GM19324 (cell line): ENCODE data around the gene CNPPD1.
"Not testable (repeated sequence)": the region's sequence is repeated elsewhere in the genome, so short reads cannot be mapped to it uniquely, and the experiment has no call there.

Source experiments
- ATAC-seq: cut with Tn5 transposase; IDR thresholded peaks from one replicate; pipeline ENCODE4 v1.9.1; 2021; ENCODE audit warnings: mild to moderate bottlenecking, moderate library complexity; ENCODE audit not compliant: unreplicated experiment, low FRiP score

Gene CNPPD1

DNA sequence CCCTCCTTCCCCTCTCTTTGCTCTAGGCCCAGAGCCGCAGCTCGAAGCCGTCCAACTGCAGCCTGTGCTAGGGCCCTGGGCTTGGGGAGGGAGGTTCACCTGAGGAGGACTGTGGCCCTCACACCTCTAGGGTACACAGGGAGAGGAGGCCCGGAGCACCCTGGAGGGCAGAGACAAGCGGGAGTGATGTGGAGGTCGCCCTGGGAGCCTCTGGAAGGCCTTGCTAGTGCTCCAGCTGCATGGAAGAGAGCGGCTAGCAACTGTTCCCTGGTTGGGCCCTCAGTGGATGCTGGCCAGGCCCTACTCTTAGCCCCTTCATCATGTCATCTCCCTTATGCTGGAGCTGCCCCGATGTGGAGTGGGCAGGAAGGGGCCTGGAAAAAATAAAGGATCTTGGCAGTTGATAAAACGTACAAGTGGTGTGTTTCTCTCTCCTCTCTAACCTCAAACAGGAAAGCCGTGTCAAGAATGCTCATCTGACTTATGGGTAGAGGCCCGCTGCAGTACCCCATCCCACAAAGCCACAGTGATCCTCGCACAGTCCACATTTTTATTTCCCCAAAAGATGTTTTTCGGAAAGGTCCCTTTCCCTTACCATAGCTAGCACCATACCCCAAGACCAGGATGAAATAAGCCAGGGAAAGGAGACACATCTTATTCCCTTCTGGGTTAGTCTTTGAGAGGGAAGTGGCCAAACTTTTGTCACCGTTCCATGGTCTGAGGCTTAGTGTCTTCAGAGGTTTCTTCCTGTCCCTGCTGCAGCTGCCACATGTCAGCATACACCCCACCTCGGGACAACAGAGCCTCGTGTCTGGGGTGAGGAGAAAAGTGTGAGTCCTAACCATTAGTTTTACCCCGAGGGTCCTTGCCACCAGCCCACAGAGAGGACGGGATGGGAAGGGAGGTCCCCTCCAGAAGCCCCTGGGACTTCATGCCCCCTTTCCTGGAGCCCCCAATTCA, 32.8 kb upstream of the CNPPD1 start:
- ATAC-seq = no peak

- no peak for ATAC-seq
These were observed 31.4 kb upstream of the CNPPD1 start for GRCh38 chr2:219207884-219208740.

DNA sequence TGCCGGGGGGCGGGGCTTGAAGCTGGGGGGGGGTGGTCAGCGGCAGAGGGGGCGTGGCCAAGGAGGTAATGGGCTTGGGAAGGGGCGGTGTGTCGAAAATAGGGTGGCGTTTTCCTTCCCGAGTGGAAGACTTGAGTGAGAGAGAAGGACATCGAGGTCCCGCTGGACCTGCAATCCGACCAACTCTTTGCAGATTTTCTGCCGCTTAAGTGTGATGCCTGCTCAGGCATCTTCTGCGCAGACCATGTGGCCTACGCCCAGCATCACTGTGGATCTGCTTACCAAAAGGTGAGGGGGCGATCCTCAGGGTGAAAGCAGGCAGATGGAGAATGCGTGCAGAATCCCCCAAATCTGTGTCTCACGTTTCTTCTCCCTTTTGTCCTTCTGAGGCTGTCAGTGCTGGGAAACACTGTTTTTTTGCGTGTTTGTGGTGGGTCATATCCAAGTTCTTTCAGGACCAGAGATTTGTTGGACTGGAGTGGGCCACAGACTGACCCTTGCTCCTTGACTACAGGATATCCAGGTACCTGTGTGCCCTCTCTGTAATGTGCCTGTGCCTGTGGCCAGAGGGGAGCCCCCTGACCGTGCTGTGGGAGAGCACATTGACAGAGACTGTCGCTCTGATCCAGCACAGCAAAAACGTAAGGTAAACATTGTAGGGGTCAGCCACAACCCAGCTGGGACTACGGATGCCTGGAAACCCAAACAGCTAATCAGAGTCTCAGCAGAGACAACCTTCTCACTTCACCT, 30.6 kb upstream of the CNPPD1 start:
- ATAC-seq = no peak

GRCh38 chr2:219206328-219207133, 29.8 kb upstream of the CNPPD1 start, which contains the start of gene ZFAND2B:
ZFAND2B (plus strand) TSS chr2:219206782; CDS start chr2:219206988, 206 bp downstream.
- peak; percentile 97 for ATAC-seq

DNA sequence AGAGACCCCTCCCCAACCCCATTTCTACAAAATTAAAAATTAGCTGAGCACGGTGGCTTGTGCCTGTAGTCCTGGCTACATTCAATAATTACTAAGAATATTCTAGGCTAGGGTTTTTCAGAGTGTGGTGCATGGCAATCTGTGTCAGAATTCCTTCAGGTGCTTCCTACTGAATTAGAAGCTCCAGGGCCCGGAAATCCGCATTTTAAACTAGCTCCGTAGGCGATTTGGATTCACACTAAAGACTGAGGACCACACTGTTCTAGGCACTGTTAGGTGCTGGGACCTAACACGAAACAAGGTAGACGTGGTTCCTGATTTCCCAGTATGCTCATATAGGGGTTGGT, 29.2 kb upstream of the CNPPD1 start:
- no peak for ATAC-seq

DNA sequence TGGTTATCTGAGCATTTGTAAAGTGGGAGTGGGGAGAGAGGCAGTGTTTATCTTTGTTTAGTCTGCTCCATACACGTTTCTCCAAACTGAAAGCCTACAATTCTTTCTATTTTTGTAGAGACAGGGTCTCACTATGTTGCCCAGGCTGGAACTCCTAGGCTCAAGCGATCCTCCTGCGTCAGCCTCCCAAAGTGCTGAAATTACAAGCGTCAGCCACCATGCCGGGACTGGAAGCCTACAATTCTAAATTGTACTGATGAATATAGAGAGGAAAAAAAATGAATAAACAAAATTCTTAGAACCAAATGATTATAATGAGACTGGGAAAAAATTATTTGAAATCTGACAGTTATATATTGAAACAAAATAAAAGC, 28.4 kb upstream of the CNPPD1 start:
- no peak for ATAC-seq

GRCh38 chr2:219204425-219205164, 27.9 kb upstream of the CNPPD1 start:
- no peak for ATAC-seq

DNA sequence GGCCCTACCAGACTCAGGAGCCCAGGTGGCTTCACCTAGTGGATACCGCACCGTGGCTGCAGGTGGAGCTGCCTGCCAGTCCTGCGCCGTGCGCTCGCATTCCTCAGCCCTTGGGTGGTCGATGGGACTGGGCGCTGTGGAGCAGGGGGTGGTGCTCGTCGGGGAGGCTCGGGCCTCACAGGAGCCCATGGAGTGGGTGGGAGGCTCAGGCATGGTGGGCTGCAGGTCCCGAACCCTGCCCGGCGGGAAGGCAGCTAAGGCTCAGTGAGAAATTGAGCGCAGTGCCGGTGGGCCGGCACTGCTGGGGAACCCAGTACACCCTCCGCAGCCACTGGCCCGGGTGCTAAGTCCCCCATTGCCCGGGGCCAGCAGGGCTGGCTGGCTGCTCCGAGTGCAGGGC, 24.6 kb upstream of the CNPPD1 start:
- ATAC-seq = not testable (repeated sequence)

DNA sequence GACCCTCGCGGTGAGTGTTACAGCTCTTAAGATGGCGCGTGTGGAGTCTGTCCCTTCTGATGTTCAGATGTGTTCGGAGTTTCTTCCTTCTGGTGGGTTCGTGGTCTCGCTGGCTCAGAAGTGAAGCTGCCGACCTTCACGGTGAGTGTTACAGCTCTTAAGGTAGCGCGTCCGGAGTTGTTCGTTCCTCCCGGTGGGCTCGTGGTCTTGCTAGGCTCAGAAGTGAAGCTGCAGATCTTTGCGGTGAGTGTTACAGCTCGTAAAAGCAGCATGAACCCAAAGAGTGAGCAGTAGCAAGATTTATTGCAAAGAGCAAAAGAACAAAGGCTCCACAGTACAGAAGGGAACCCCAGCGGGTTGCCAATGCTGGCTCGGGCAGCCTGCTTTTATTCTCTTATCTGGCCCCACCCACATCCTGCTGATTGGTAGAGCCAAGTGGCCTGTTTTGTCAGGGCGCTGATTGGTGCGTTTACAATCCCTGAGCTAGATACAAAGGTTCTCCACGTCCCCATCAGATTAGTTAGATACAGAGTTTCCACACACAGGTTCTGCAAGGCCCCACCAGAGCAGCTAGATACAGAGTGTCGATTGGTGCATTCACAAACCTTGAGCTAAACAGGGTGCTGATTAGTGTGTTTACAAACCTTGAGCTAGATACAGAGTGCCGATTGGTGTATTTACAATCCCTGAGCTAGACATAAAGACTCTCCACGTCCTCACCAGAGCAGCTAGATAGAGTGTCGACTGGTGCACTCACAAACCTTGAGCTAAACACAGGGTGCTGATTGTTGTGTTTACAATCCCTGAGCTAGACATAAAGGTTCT, 24.0 kb upstream of the CNPPD1 start:
- ATAC-seq = not testable (repeated sequence)

DNA sequence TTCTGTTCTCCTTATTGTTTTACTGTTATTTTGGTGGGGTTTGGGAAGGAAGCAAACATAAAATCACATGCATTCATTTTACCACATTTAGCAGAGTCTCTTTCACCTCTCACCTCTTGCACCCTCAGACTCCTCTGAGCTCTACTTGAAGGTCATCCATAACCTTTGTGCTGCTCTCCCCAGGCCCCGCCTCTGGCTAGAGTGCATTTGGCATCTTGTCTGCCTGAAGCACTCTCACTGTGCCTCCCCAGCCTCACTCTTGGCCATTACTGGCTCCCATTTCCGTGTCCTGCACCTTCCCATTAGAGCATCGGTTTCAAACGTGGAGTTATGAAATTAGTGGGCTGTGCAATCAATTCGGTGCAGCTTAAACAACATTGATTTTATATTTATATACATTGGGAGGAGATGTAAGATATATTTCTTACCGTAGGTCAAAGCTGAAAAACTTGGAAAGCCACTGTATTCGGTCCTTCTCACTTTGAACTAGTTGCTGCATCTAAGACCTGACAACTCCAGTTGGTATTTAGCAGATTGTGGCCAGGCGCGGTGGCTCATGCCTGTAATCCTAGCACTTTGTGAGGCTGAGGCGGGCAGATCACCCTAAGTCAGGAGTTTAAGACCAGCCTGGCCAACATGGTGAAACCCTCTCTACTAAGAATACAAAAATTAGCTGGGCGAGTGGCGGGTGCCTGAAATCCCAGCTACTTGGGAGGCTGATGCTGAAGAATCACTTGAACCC, 22.9 kb upstream of the CNPPD1 start:
- no peak for ATAC-seq

DNA sequence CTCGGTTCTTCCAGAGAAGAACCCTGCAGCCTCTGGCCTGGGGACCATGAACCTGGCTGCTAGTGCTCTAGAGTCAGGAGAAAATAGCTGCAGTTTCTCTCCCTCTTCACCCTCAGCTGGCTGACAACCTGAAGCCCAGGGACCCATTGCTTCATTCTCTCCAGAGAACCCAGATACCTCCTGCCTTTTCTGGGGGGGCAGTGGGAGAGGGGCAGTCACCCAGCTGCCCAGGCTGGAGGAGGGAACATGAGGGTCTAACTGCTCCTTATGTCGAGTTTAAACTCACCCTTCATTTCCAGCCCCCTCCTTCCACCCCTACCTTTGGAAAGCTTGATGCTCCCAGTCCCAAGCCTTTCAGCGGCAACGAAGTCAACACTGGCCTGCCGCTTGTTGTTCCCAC, 22.2 kb upstream of the CNPPD1 start:
- no peak for ATAC-seq

GRCh38 chr2:219197388-219197787, 20.7 kb upstream of the CNPPD1 start:
- ATAC-seq = no peak

DNA sequence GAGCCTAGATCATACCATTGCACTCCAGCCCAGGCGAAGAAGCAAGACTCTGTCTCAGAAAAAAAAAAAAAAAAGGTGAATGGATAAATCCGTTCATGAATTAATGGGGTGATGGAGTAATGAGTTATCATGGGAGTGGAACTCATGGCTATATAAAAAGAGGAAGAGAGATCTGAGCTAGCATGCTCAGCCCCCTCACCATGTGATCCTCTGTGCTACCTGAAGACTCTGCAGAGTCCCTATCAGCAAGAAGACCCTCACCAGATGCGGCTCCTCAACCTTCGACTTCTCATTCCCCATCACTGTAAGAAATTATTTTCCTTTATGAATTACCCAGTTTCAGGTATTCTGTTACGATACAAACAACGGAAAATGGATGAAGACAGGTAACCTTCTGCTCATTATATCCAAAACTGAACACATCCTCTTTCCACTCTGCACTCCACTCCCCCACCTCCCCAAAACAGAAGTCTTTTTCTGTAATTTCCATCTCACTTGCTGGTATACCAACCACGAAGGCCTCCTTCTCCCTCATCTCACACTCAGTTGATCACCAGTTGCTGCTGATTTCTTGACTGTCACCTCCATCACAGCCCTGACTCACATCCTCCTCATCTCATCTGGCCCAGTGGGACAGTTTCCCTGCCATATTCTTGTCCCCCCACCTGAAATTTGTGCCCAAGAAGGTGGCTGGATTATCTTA, 10.2 kb upstream of the CNPPD1 start:
- no peak for ATAC-seq

GRCh38 chr2:219184121-219184520, 7.4 kb upstream of the CNPPD1 start:
- ATAC-seq = no peak

- ATAC-seq = no peak
These were observed 6.5 kb upstream of the CNPPD1 start for GRCh38 chr2:219183151-219183772.

DNA sequence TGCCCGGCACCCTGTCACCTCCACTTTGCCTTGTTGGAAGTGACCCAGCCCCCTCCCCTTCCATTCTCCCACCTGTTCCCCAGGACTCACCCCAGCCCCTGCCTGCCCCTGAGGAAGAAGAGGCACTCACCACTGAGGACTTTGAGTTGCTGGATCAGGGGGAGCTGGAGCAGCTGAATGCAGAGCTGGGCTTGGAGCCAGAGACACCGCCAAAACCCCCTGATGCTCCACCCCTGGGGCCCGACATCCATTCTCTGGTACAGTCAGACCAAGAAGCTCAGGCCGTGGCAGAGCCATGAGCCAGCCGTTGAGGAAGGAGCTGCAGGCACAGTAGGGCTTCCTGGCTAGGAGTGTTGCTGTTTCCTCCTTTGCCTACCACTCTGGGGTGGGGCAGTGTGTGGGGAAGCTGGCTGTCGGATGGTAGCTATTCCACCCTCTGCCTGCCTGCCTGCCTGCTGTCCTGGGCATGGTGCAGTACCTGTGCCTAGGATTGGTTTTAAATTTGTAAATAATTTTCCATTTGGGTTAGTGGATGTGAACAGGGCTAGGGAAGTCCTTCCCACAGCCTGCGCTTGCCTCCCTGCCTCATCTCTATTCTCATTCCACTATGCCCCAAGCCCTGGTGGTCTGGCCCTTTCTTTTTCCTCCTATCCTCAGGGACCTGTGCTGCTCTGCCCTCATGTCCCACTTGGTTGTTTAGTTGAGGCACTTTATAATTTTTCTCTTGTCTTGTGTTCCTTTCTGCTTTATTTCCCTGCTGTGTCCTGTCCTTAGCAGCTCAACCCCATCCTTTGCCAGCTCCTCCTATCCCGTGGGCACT, 5.8 kb upstream of the CNPPD1 start:
- no peak for ATAC-seq
